GM18526 (cell line): ENCODE results near the gene CTNNA2.

Experiments
- POLR2A ChIP-seq: IDR thresholded peaks from 3 replicates; pipeline ENCODE4 v1.6.1; 2011; ENCODE audit not compliant: insufficient read length; ENCODE audit errors: extremely low read depth

CTNNA2 gene

DNA sequence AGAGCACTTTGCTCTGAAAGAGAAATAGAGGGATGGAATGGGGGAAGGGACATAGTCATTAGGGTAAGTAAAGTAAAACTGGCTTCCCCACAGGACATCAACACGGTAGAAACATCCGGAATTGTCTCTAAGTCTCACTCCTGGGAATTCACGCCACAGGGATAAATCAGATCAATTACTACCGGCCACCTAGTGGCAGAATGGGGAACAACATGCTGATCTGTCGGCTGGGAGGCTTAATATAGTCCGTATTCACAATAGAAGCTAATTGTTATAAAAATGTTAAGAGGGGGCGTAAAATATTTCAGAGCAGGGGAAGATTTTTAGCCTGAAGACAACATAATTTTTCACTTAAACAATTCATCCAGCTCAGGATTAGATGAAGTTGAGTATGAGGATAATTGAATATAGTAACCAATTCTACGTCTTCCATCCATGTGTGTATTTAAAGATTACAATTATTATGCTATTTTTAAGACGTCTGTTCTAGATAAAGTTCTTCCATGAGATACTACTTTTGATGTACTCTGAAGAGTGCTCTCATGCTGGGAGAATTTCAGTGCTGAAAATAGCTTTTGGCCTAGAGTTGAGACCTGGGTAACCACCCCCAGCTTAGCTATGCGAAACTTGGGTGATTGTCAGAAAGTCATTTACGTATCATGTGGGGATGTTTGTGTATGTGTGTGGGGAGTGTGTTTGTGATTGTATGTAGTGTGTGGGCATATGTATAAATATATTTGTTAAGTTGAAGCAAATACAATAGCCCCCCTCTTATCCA lies 726.0 kb downstream of the CTNNA2 start:
- TF ChIP-seq POLR2A = no peak

DNA sequence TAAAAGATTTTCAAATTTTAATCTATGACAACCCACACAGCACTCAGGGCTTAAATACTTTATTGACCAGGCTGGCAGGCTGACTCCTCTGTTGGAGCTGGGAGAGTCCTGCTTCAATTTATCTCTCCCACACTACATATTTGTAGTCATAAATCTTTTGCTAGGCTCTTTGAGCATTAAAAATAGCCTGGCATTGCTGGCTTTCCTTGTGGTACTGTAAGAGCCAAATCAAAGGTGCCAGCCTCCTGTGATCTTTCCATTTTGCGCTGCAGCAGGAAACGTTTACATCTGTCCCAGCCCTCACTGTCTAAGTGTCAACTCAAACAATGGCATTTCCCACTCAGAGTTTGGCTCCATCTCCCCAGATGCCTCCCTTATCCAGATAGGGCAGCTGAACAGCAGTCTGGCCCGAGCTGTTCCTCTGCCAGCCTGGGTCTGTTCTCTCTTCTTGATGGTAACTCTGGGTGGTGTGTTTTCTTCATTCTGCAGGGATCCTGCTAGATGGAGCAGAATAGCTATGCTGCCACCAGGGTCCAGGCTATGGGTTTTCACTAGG lies 729.6 kb downstream of the CTNNA2 start:
- no peak for TF ChIP-seq POLR2A

DNA sequence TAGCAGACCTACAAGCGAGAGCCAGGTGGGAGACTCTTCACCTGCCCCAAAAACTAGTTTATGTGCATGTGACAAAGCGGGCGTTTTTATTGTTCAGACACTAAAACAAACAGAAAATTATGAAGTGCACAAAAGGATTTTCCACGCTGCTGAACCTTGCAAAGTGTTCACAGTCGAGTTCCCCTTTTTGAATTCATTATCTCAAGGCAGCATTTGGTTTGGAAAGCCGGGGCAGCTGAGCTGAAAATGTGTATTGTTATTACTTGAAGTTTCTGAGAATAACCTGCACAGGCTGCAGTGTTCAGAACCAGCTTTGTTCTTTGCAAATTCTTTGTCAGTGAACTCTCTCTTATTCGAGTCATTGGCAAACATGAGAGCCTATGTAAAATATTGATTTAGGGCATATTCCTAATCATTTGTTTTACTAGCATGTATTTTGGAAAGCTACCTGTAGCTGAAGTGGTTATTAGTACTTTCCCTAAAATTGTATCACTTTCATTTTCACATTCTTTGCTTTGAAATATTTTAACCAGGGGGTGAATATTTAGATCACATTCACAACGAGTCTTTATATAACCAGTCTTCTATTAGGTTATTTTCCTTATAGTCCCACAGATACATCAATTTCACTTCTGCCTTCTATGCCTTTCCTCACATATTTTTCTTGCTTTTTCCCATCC lies 732.2 kb downstream of the CTNNA2 start:
- no peak for TF ChIP-seq POLR2A

DNA sequence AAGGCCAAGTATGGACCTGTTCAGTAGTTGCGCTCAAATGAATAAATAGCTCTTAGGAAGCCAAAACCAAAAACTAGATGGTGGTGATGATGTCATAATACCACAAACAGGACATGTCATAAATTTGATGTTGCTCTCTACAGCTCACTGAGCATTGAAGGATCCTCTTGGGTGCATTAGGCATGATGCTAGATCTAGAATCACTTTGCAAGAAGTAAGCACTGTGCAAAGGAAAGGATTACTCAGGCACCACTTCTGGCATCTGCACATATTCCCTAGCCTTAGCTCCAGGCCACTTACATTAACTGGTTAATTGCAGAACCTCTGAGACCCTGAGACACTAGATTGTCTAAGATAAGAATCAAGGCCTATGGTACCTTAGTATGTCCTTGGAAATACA lies 733.7 kb downstream of the CTNNA2 start:
- no peak for TF ChIP-seq POLR2A

DNA sequence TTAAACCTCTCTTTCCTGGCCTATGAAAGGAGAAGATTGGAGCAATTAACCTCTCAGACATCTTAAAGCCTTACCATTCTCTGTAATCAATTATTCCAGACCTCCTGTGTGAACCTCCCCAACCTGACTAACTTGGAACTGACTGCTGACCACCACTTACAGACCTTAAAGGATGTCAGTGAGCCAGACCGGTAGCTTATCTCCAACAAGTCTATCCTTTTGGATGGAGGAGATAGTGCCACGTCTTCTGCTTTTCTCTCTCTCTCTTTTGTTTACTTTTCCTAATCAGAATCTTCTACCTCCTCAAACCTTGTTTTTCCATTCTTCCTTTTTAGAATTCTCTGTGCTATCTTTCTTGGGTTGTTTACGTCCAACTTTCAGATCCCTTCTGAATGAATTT lies 734.5 kb downstream of the CTNNA2 start:
- TF ChIP-seq POLR2A = no peak

DNA sequence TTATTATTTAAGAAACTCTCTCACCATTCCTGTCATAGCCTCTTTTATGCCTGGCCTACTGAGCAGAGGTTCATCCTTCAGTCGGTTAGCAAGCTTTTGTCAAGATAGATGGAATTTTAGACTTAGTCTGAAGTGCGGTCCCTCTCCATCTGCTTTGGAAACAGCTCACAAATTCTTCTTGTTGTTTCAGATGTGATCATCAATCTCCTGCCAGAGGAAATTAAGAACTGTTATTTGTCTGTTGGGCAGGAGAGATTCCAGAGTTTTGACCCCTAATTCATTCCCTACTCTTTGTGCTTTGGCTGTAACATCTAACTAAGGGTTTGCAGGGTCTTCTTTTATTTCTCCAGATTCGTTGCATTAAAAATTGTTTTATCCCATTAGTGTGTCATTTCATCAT lies 735.3 kb downstream of the CTNNA2 start:
- TF ChIP-seq POLR2A = no peak

DNA sequence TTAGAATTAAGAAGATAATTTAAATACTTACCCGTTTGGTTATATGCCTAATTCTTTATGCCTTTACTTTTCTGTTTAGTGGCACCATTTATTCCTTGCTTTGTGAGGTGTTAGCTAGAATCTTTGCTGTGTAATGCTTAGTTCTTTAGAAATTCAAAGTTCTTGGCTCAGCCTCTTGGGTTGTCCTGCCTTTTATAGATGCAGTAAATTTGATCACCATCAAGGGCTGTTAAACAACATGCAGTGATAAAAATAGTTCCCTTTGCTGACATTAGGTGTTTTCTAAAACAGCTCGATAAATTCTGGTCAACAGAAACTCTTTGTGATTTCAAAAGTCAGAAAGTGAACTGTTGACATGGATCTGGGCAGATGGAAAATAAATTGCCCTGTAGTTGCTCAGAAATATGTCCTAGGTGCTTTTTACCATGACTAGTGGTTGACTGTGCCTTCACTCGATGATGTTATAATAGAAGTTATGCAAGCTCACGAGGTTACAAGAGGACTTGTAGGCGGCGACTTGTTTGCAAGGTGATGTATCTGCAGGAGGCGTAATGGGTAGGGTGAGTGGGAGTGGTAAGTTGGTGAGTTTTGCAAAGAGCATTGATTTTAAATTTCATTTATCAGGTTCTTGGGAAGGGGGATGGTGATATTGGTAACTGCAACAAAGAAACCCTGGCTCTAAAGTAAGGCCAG lies 739.6 kb downstream of the CTNNA2 start:
- no peak for TF ChIP-seq POLR2A

DNA sequence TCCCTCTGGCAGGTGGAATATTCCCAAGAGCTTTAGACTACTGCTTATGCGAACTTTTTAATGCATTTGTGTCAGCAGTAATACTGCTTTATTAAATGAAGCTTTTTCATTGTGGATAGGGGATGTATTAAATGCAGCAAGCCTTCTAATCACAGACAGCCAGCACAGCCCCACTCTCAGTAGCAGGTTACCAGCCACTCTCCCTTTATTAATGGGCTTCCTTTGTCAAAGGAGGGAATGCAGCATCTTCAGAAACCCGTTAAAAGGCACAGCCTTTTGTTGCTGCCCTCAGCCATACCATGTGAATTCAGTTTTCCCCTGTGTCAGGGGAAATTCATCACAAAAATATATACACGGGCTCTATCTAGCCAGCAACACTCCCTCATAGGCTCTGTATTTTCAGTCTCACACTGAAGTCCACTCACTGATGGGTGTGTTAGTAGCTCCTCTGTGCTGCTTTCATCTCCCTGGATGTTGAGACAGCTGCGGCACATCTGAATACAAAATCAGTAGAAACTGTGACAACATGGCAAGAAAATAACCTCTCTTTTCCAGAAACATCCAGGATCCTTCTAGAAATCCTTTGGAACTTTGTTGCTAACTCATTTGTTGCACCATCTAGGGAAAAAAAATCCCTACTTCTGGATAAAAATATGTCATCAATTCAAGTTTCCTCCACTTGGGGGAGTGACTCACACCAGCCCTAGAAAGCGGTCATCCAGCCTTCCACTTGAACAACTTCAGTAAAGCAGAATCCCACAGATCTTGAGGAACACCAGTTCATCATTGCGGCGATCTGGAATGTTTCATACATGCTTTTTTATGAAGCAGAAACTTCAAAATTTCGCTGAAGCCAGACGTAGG lies 743.3 kb downstream of the CTNNA2 start:
- TF ChIP-seq POLR2A = no peak

DNA sequence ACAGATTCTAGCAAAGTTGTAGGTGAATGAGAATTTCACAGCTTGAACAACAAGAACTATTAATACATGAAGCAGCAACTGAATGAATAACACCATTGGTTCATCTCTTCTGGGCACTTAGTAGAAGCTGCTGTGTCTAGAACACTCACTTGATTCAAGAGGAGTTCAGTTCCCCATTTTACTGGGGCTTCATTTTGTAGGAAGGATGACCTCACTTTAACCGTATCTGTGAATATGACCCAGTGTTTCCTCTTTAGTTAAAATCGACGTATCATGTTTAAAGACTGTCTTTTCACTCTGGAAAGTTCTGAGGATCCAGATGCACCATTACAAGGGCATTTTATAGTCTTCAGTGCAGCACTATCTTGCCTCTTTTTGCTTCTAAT lies 743.9 kb downstream of the CTNNA2 start:
- no peak for TF ChIP-seq POLR2A

DNA sequence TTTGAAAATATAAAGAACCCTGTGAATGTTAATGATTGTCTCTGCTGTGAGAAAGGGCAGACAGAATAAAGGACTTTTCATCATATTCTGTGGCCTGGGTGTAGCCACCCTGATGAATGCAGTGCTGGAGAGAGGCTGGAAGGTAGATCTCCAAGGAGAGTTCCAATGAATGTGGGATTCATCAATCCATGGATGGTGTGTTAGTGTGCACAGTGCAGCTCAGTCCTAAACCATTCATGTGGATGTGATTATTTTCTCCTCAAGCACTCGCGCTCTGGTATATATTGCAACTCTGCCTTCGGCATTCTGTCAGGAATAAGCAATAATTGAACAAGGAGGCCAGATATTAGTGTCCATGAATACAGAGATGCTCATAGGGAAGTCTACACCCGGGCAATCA lies 744.6 kb downstream of the CTNNA2 start:
- no peak for TF ChIP-seq POLR2A

DNA sequence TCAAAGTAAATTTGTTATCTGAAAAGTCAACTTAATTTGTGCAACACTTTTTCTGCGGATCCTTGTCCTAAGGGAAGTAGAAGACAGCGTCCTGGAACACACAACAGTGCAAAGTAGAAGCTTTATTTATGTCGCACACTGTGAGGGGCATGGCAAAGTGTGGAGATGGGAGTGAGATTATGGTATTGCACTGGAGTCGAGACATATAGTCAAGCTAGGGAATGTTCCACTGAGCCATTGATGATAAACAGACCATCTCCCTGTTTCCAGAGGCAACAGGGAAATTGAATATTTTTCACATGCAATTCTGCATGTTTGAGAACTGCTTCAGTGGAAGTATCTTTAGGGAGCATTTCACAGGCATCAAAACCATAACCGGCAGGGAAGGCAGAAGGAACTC lies 745.5 kb downstream of the CTNNA2 start:
- no peak for TF ChIP-seq POLR2A

DNA sequence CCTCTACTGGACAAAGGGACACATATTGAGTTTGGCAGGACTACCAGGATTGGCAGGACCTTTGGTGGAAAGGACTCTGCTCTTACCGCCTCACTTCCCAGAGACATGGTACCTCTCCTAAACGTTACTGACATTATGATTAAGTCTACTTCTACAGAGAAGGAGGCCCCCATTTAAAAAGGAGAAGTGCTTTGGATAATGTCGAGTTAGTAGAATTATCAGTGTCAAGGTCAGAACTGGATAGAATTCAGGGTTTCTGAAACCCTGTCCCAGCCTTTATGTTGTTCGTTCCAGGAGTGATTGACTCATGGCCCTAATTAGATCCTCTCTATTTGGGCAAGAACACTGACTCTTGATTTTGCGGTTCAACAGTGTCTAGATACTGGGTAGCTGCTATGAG lies 745.9 kb downstream of the CTNNA2 start:
- no peak for TF ChIP-seq POLR2A

DNA sequence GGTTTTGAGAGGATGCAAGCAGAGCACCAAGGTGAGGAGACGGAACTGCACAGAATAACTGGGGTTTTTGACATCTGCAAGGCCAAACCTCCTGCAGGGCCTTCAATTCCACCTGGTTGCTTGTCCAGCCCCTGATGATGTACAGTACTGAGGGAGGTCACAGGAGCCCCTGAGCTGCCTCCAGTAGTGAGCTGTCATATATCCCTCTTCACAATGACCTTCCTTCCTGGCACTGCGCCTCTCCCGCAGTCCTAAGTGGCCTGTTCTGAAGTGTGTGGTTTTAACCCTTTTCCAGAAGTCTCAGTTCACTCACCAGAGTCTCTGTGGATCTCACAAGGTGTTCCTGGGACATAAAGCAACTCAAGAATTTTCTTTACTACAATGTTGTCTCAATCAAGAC lies 746.4 kb downstream of the CTNNA2 start:
- TF ChIP-seq POLR2A = no peak

DNA sequence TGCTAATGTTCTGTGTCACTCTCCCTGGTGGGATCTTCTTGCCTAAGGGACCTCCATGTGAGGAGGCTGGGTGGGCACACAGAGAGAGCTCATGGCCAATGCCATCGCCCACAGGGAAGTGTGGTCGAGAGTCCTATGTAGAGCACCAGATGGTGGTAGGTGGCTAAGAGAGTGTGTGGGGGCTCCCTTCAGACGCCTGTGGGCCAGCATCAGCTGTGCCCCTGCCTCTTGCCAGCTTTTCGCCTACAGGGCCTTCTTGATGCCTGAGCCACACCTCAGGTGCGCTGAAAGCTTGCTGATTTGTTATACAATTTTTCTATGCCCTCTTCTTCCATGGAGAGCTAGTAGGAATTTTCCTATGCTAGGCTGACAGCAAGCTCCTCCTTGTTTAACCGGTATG lies 753.4 kb downstream of the CTNNA2 start:
- no peak for TF ChIP-seq POLR2A

DNA sequence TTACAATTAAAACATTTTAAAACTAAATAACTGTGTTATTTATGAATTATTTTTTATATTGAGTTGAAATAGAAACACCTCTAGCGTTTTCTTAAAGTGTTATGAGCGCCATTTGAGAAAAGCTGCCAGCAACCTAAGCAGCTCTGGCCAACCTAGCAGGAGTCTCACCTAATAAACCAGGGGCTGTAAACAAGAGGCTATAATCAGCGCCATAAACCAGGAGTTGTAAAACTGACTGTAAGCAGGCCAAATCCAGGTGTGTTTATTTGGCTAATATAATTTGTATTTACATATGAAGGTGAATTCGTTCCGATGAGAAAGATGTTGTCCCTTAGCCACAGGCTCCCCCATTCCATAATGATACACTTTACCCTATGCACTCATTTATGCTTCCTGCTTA lies 757.0 kb downstream of the CTNNA2 start:
- no peak for TF ChIP-seq POLR2A
